GM23338 (cell line): ENCODE results near the gene LSM5. TPM values are rescaled to one million over a fixed set of nuclear protein-coding genes. Genes with fewer than 3 reads are reported as not detected.

ENCODE experiments used
- ATAC-seq: fragments of 200-7000 bp; cut with Tn5 transposase; 3 replicates; pipeline ENCODE4 v1.9.1; 2020
- DNase-seq: peaks from one replicate; pipeline ENCODE4 v3.0.0-alpha.2; 2015; ENCODE audit warnings: low spot score
- H2AFZ ChIP-seq: fragments of 200-600 bp; sonication (generic); 2 replicates; pipeline ENCODE4 v1.8.0; 2016; ENCODE audit warnings: antibody characterized with exemption, mild to moderate bottlenecking, moderate library complexity
- H3F3A ChIP-seq: fragments of 200-600 bp; sonication (generic); replicated peaks from 2 replicates; pipeline ENCODE4 v1.8.0; 2017; ENCODE audit warnings: antibody characterized with exemption, mixed run types, low read depth
- H3K27ac ChIP-seq: fragments of 200-600 bp; sonication (generic); 2 replicates; pipeline ENCODE4 v1.6.1; 2016; ENCODE audit warnings: low read depth
- H3K27me3 ChIP-seq: fragments of 200-600 bp; sonication (generic); 2 replicates; pipeline ENCODE4 v1.8.0; 2016; ENCODE audit warnings: mild to moderate bottlenecking, mixed run types, moderate library complexity; ENCODE audit not compliant: insufficient read depth
- H3K36me3 ChIP-seq: fragments of 200-600 bp; sonication (generic); 2 replicates; pipeline ENCODE4 v1.8.0; 2016; ENCODE audit warnings: mild to moderate bottlenecking; ENCODE audit not compliant: insufficient read depth
- H3K4me1 ChIP-seq: fragments of 200-600 bp; sonication (generic); 2 replicates; pipeline ENCODE4 v1.8.0; 2016; ENCODE audit warnings: mild to moderate bottlenecking, moderate library complexity; ENCODE audit not compliant: insufficient read depth
- H3K4me2 ChIP-seq: fragments of 200-600 bp; sonication (generic); 2 replicates; pipeline ENCODE4 v1.7.1; 2017; ENCODE audit warnings: mixed run types
- H3K4me3 ChIP-seq: fragments of 200-600 bp; sonication (generic); 2 replicates; pipeline ENCODE4 v1.6.1; 2016; ENCODE audit warnings: mixed run types
- H3K79me2 ChIP-seq: fragments of 200-600 bp; sonication (generic); replicated peaks from 2 replicates; pipeline ENCODE4 v1.8.0; 2017; ENCODE audit warnings: mild to moderate bottlenecking; ENCODE audit not compliant: insufficient read depth
- H3K9me2 ChIP-seq: fragments of 200-600 bp; sonication (generic); 2 replicates; pipeline ENCODE4 v1.8.0; 2017; ENCODE audit not compliant: insufficient read depth
- H4K20me1 ChIP-seq: fragments of 200-600 bp; sonication (generic); replicated peaks from 2 replicates; pipeline ENCODE4 v1.8.0; 2017; ENCODE audit warnings: mild to moderate bottlenecking; ENCODE audit not compliant: insufficient read depth
- H3K27ac Mint-ChIP-seq: 2 replicates; pipeline ENCODE4 v1.8.0; 2020; ENCODE audit warnings: inconsistent platforms, mild to moderate bottlenecking, moderate library complexity, mixed read lengths
- H3K27me3 Mint-ChIP-seq: 3 replicates; pipeline ENCODE4 v1.8.0; 2022; ENCODE audit warnings: low read depth, mild to moderate bottlenecking, moderate library complexity, mixed read lengths, inconsistent platforms; ENCODE audit not compliant: insufficient read depth, poor library complexity
- H3K36me3 Mint-ChIP-seq: 3 replicates; pipeline ENCODE4 v1.8.0; 2021; ENCODE audit warnings: low read depth, mild to moderate bottlenecking, inconsistent platforms, moderate library complexity, mixed read lengths
- H3K4me1 Mint-ChIP-seq: 3 replicates; pipeline ENCODE4 v1.8.0; 2020; ENCODE audit warnings: mild to moderate bottlenecking, inconsistent platforms, mixed read lengths
- H3K4me3 Mint-ChIP-seq: 3 replicates; pipeline ENCODE4 v1.8.0; 2021; ENCODE audit warnings: moderate library complexity, mild to moderate bottlenecking, inconsistent platforms, mixed read lengths
- H3K9me3 Mint-ChIP-seq: 3 replicates; pipeline ENCODE4 v1.8.0; 2020; ENCODE audit warnings: moderate library complexity, mild to moderate bottlenecking, inconsistent platforms, mixed read lengths
- CREB1 ChIP-seq: fragments of 250-450 bp; sonication (Bioruptor Pico); IDR thresholded peaks from 2 replicates; pipeline ENCODE4 v1.5.0; 2020; ENCODE audit warnings: low read depth, mild to moderate bottlenecking, moderate library complexity
- CTCF ChIP-seq, 2 experiments: fragments of 200-600 bp in 1 of 2; sonication (generic) in 1 of 2; conservative IDR thresholded peaks; 2 replicates each; pipeline versions ENCODE4 v1.5.1 to v1.6.1; 2016 to 2017; ENCODE audit warnings: antibody characterized with exemption in 2 of 2, low read depth in 2 of 2, mild to moderate bottlenecking in 2 of 2, moderate library complexity in 1 of 2
- EZH2 ChIP-seq: fragments of 200-600 bp; sonication (generic); IDR thresholded peaks from one replicate; pipeline ENCODE4 v1.8.0; 2017; ENCODE audit warnings: antibody characterized with exemption, mild to moderate bottlenecking, low read depth; ENCODE audit not compliant: unreplicated experiment
- EZH2phosphoT487 ChIP-seq: fragments of 200-600 bp; sonication (generic); IDR thresholded peaks from one replicate; pipeline ENCODE4 v1.8.1; 2018; ENCODE audit warnings: antibody characterized with exemption; ENCODE audit not compliant: unreplicated experiment
- JUNB ChIP-seq: IDR thresholded peaks from one replicate; pipeline ENCODE4 v1.6.1; 2016; ENCODE audit warnings: antibody characterized with exemption; ENCODE audit not compliant: unreplicated experiment
- NANOG ChIP-seq: IDR thresholded peaks from 2 replicates; pipeline ENCODE4 v1.6.1; 2016; ENCODE audit warnings: antibody characterized with exemption, borderline replicate concordance
- POLR2AphosphoS5 ChIP-seq: IDR thresholded peaks from 2 replicates; pipeline ENCODE4 v1.6.1; 2016; ENCODE audit warnings: antibody characterized with exemption, low read depth
- REST ChIP-seq: IDR thresholded peaks from one replicate; pipeline ENCODE4 v1.6.1; 2018; ENCODE audit warnings: antibody characterized with exemption; ENCODE audit not compliant: unreplicated experiment
- STAT1 ChIP-seq: IDR thresholded peaks from one replicate; pipeline ENCODE4 v1.6.1; 2016; ENCODE audit warnings: antibody characterized with exemption; ENCODE audit not compliant: unreplicated experiment
- ZNF114 ChIP-seq: fragments of 250-450 bp; sonication (Bioruptor Pico); IDR thresholded peaks from 2 replicates; pipeline ENCODE4 v1.5.0; 2020; ENCODE audit warnings: mild to moderate bottlenecking, moderate library complexity
- ZNF331 ChIP-seq: fragments of 250-450 bp; sonication (Bioruptor Pico); IDR thresholded peaks from 2 replicates; pipeline ENCODE4 v1.5.0; 2020; ENCODE audit warnings: low read depth, mild to moderate bottlenecking, moderate library complexity
- polyA plus RNA-seq: library from polyadenylated mRNA; unstranded; fragments of >200 nt; fragmentation: Nextera tagmentation; extraction: Ambion mirVana; gene quantifications from 2 replicates; pipeline ENCODE4 v1.2.1, GENCODE V29; 2016
- total RNA-seq: library from RNA; depleted of rRNA; stranded (reverse); fragments of >200 nt; shearing (Covaris generic); gene quantifications from 2 replicates; pipeline ENCODE4 v1.2.3, GENCODE V29; 2014
- TF ChIP-seq, protein P1 (sequence below): IDR thresholded peaks from 2 replicates; pipeline ENCODE4 v1.6.1; 2016; ENCODE audit warnings: antibody characterized with exemption

The LSM5 gene
- total and polyA plus RNA-seq, 2 experiments from 2014 or later, result 56.6 to 469 TPM

- TF ChIP-seq CREB1 (CRISPR knock-in tag) (no peak), EZH2phosphoT487 (no peak), ZNF114 (CRISPR knock-in tag) (no peak), CTCF (conservative IDR thresholded peaks at IDR 0.05; ENCODE audit: low read depth in 2 of 2) (no peak), JUNB (no peak), POLR2AphosphoS5 (no peak), REST (no peak)
- TF ChIP-seq, protein P1, sequence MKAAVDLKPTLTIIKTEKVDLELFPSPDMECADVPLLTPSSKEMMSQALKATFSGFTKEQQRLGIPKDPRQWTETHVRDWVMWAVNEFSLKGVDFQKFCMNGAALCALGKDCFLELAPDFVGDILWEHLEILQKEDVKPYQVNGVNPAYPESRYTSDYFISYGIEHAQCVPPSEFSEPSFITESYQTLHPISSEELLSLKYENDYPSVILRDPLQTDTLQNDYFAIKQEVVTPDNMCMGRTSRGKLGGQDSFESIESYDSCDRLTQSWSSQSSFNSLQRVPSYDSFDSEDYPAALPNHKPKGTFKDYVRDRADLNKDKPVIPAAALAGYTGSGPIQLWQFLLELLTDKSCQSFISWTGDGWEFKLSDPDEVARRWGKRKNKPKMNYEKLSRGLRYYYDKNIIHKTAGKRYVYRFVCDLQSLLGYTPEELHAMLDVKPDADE, result no peak
These were observed 12.5 kb upstream of the LSM5 start (continued) for GRCh38 chr7:32502728-32503127.

- Mint-ChIP-seq H3K27me3 (peaks cover 2% of the 10 kb centered on the region), H3K4me3 (no peak overlapping the region), H3K36me3 (peaks cover 31% of the 10 kb centered on the region), H3K9me3 (peaks cover 7% of the 10 kb centered on the region; the same call in 2 of the 3 replicates), H3K27ac (peak overlapping the region; percentile 80; the same call in 1 of the 2 replicates), H3K4me1 (peaks cover 27% of the 10 kb centered on the region)
- DNase-seq (no peak), ATAC-seq (no peak)
- H2AFZ ChIP-seq, result no peak overlapping the region
- peaks cover 28% of the 10 kb centered on the region for H3K4me1 ChIP-seq
- peaks cover 15% of the 10 kb centered on the region; the same call in 1 of the 2 replicates for H4K20me1 ChIP-seq
- no peak overlapping the region for H3K4me2 ChIP-seq
- H3K27me3 ChIP-seq, result no peaks in the 10 kb centered on the region
- H3F3A ChIP-seq, result no peaks in the 10 kb centered on the region; the same call in 1 of the 2 replicates
- H3K27ac ChIP-seq, result no peak overlapping the region
- H3K4me3 ChIP-seq, result no peak overlapping the region
- H3K79me2 ChIP-seq, result peaks cover 99% of the 10 kb centered on the region
- no peaks in the 10 kb centered on the region for H3K9me2 ChIP-seq
- H3K36me3 ChIP-seq, result no peaks in the 10 kb centered on the region
- TF ChIP-seq CTCF (conservative IDR thresholded peaks at IDR 0.05; ENCODE audit: low read depth in 2 of 2), result no peak
- TF ChIP-seq STAT1, result no peak
- no peak for TF ChIP-seq JUNB
- TF ChIP-seq EZH2phosphoT487, result no peak
- TF ChIP-seq REST, result no peak
- TF ChIP-seq ZNF114 (CRISPR knock-in tag), result no peak
- no peak for TF ChIP-seq CREB1 (CRISPR knock-in tag)
- no peak for TF ChIP-seq EZH2
- no peak for TF ChIP-seq NANOG
- no peak for TF ChIP-seq ZNF331
- TF ChIP-seq, protein P1, result no peak
These were observed 11.3 kb upstream of the LSM5 start for GRCh38 chr7:32501522-32501921.
